ENCODE data around the gene GRM3.

GRM3 gene

DNA sequence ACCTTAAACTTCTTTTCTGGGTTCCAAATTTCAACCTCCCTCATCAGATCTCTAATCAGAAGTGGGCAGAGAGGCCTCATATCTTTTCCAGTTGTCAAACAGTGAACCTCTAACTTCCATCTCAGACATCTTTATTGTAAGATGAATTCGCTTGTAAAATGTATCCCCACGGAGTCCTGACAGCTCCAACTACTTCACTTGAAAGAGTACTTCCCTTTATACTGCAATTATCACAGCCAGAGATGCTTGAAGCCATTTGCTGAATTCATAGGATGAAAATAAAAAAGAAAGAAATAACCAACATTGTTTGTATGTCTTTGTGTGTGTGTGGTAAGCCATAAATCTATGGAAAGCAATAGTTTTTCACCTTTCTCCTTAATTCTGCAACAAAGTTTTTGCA is 175.2 kb downstream of the GRM3 start:
- H3K27me3 ChIP-seq (ENCODE audit: control insufficient read depth, insufficient read depth, low read length): peaks cover 3% of the 10 kb centered on the region
- no peaks in the 10 kb centered on the region for H3K36me3 ChIP-seq (ENCODE audit: control insufficient read depth, insufficient read depth, low read length)
- H3K9ac ChIP-seq (ENCODE audit: low read length): no peak overlapping the region
- no peaks in the 10 kb centered on the region for H3K4me1 ChIP-seq (ENCODE audit: control insufficient read depth, insufficient read depth, low read length)
- H3K9me3 ChIP-seq (ENCODE audit: control insufficient read depth, low read length): no peaks in the 10 kb centered on the region
- H3K4me3 ChIP-seq (ENCODE audit: low read length): no peak overlapping the region

GRCh38 chr7:86823769-86824168 is 180.1 kb downstream of the GRM3 start:
- no peaks in the 10 kb centered on the region for H3K36me3 ChIP-seq (ENCODE audit: control insufficient read depth, insufficient read depth, low read length)
- H3K4me3 ChIP-seq (ENCODE audit: low read length): no peak overlapping the region
- peaks cover 9% of the 10 kb centered on the region for H3K4me1 ChIP-seq (ENCODE audit: control insufficient read depth, insufficient read depth, low read length)
- peaks cover 5% of the 10 kb centered on the region for H3K27me3 ChIP-seq (ENCODE audit: control insufficient read depth, insufficient read depth, low read length)
- no peak overlapping the region for H3K9ac ChIP-seq (ENCODE audit: low read length)
- no peaks in the 10 kb centered on the region for H3K9me3 ChIP-seq (ENCODE audit: control insufficient read depth, low read length)

DNA sequence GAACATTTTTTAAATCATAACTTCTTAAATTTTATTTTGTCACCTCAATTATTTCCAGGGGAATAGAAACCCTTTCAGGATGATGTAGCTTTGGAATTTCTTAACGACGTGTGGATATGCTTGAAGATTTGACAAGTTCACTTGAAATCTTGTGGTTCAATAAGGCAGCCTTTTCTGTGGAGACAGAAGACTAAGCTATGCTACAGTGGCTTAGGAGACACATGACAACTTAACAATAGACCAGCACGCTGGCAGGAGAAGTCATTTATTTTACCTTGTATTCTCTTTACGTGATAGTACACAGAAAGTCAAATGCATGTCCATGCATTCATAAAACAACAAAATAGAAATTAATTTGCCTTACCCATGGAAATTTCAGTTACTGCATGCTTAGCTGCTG is 181.6 kb downstream of the GRM3 start:
- Histone ChIP-seq H3K4me3 (ENCODE audit: low read length) (no peak overlapping the region), H3K27me3 (ENCODE audit: control insufficient read depth, insufficient read depth, low read length) (peaks cover 5% of the 10 kb centered on the region), H3K9me3 (ENCODE audit: control insufficient read depth, low read length) (no peaks in the 10 kb centered on the region), H3K9ac (ENCODE audit: low read length) (no peak overlapping the region), H3K4me1 (ENCODE audit: control insufficient read depth, insufficient read depth, low read length) (peaks cover 9% of the 10 kb centered on the region), H3K36me3 (ENCODE audit: control insufficient read depth, insufficient read depth, low read length) (no peaks in the 10 kb centered on the region)

DNA sequence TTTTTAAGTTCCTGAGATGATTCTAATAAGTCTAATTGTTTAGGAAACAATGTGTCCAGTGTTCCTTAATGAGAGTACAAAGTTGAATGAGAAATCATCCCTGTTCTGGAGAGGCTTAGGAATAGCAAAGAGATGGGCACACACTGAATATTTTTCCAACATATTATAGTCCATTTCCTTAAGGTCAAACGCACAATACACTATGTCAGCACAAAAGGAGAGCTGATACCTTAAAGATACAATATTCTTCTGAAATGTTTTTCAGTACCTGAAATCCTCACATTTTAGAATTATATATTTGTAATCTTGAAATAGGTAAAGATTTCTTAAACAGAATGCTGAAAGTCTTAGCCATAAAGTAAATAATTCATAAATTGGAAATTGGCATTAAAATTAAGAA is 183.2 kb downstream of the GRM3 start:
- Histone ChIP-seq H3K4me3 (ENCODE audit: low read length) (no peak overlapping the region), H3K4me1 (ENCODE audit: control insufficient read depth, insufficient read depth, low read length) (peaks cover 9% of the 10 kb centered on the region), H3K27me3 (ENCODE audit: control insufficient read depth, insufficient read depth, low read length) (peaks cover 5% of the 10 kb centered on the region), H3K9ac (ENCODE audit: low read length) (no peak overlapping the region), H3K36me3 (ENCODE audit: control insufficient read depth, insufficient read depth, low read length) (no peaks in the 10 kb centered on the region), H3K9me3 (ENCODE audit: control insufficient read depth, low read length) (no peaks in the 10 kb centered on the region)

DNA sequence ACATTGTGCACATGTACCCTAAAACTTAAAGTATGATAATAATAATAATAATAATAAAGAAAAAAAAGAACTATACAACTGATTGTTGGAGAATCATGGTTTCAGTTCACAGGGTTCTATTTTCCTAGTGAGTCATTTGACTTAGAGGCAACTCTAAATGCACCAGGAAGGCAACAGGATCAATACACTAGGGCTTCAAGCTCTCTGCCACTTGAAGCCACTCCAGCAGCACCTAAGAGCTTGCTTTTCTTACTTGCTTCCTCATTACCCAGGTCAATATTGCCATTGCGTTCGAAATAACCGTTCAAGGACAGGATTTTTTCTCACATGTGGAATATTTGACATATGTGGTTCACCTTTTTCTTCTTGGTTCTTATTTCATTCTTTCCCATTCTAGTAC is 189.7 kb downstream of the GRM3 start:
- H3K9ac ChIP-seq (ENCODE audit: low read length): no peak overlapping the region
- no peaks in the 10 kb centered on the region for H3K4me1 ChIP-seq (ENCODE audit: control insufficient read depth, insufficient read depth, low read length)

DNA sequence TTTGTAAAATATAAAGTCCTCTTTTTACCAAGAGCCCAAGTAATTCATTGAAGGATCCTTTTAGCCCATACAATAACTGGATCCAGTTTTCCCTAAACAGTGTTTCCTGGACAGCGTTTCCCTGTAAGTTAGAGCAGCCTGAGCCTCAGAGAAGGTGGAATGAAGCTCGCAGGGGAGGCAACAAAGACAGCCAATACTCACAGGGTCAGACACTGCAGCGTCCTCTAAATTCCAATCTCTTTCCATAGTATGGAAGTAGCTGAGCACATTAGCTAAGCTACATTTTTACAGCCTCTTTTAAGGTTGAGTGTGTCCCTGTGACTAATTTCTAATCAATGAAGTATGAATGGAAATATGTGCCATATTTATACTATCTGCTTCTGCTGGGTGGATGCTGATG is 193.5 kb downstream of the GRM3 start:
- no peak overlapping the region for H3K4me3 ChIP-seq (ENCODE audit: low read length)
- H3K36me3 ChIP-seq (ENCODE audit: control insufficient read depth, insufficient read depth, low read length): no peaks in the 10 kb centered on the region
- H3K27me3 ChIP-seq (ENCODE audit: control insufficient read depth, insufficient read depth, low read length): no peaks in the 10 kb centered on the region
- no peaks in the 10 kb centered on the region for H3K4me1 ChIP-seq (ENCODE audit: control insufficient read depth, insufficient read depth, low read length)
- H3K9ac ChIP-seq (ENCODE audit: low read length): no peak overlapping the region
- H3K9me3 ChIP-seq (ENCODE audit: control insufficient read depth, low read length): no peaks in the 10 kb centered on the region

More for the DNA sequence above, 189.7 kb downstream of the GRM3 start:
- Histone ChIP-seq H3K9me3 (ENCODE audit: control insufficient read depth, low read length) (no peaks in the 10 kb centered on the region), H3K4me3 (ENCODE audit: low read length) (no peak overlapping the region), H3K27me3 (ENCODE audit: control insufficient read depth, insufficient read depth, low read length) (no peaks in the 10 kb centered on the region), H3K36me3 (ENCODE audit: control insufficient read depth, insufficient read depth, low read length) (no peaks in the 10 kb centered on the region)

- Histone ChIP-seq H3K9me3 (ENCODE audit: control insufficient read depth, low read length) (no peaks in the 10 kb centered on the region), H3K36me3 (ENCODE audit: control insufficient read depth, insufficient read depth, low read length) (no peaks in the 10 kb centered on the region), H3K9ac (ENCODE audit: low read length) (no peak overlapping the region), H3K27me3 (ENCODE audit: control insufficient read depth, insufficient read depth, low read length) (no peaks in the 10 kb centered on the region), H3K4me3 (ENCODE audit: low read length) (no peak overlapping the region), H3K4me1 (ENCODE audit: control insufficient read depth, insufficient read depth, low read length) (peaks cover 21% of the 10 kb centered on the region)
Measured at GRCh38 chr7:86844608-86845007, 200.9 kb downstream of the GRM3 start.

GRCh38 chr7:86846494-86847190 is 202.9 kb downstream of the GRM3 start:
- Histone ChIP-seq H3K27me3 (ENCODE audit: control insufficient read depth, insufficient read depth, low read length) (no peaks in the 10 kb centered on the region), H3K4me3 (ENCODE audit: low read length) (no peak overlapping the region), H3K4me1 (ENCODE audit: control insufficient read depth, insufficient read depth, low read length) (peaks cover 21% of the 10 kb centered on the region), H3K36me3 (ENCODE audit: control insufficient read depth, insufficient read depth, low read length) (no peaks in the 10 kb centered on the region), H3K9ac (ENCODE audit: low read length) (no peak overlapping the region), H3K9me3 (ENCODE audit: control insufficient read depth, low read length) (no peaks in the 10 kb centered on the region)

DNA sequence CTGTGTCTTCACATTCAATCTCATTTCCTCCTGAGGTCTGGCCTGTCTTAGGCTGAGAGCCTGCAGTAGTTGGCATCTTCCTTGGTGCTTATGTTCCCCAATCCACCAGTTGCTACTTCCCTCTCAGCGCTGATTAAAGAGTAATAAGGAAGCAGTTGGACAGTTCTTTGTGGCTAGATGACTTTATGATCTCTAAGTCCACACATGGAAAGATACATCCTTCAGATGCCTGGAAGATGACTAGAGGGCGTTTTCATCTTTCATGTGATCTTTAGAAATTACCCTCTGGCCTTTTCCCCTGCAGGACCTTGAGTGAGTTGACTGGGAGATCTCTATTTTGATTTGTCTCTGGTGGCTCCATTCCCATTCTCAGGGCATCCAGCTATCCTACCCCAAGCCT is 204.5 kb downstream of the GRM3 start:
- H3K9me3 ChIP-seq (ENCODE audit: control insufficient read depth, low read length): no peaks in the 10 kb centered on the region
- no peaks in the 10 kb centered on the region for H3K36me3 ChIP-seq (ENCODE audit: control insufficient read depth, insufficient read depth, low read length)
- H3K4me3 ChIP-seq (ENCODE audit: low read length): no peak overlapping the region
- H3K27me3 ChIP-seq (ENCODE audit: control insufficient read depth, insufficient read depth, low read length): no peaks in the 10 kb centered on the region
- H3K9ac ChIP-seq (ENCODE audit: low read length): no peak overlapping the region
- peaks cover 21% of the 10 kb centered on the region for H3K4me1 ChIP-seq (ENCODE audit: control insufficient read depth, insufficient read depth, low read length)

- H3K27me3 ChIP-seq (ENCODE audit: control insufficient read depth, insufficient read depth, low read length): no peaks in the 10 kb centered on the region
- peaks cover 8% of the 10 kb centered on the region for H3K4me1 ChIP-seq (ENCODE audit: control insufficient read depth, insufficient read depth, low read length)
- no peak overlapping the region for H3K4me3 ChIP-seq (ENCODE audit: low read length)
- H3K36me3 ChIP-seq (ENCODE audit: control insufficient read depth, insufficient read depth, low read length): no peaks in the 10 kb centered on the region
- no peak overlapping the region for H3K9ac ChIP-seq (ENCODE audit: low read length)
- H3K9me3 ChIP-seq (ENCODE audit: control insufficient read depth, low read length): no peaks in the 10 kb centered on the region
Measured at GRCh38 chr7:86851566-86851965, 207.9 kb downstream of the GRM3 start.

- Histone ChIP-seq H3K36me3 (ENCODE audit: control insufficient read depth, insufficient read depth, low read length) (no peaks in the 10 kb centered on the region), H3K27me3 (ENCODE audit: control insufficient read depth, insufficient read depth, low read length) (no peaks in the 10 kb centered on the region), H3K4me3 (ENCODE audit: low read length) (no peak overlapping the region), H3K9ac (ENCODE audit: low read length) (no peak overlapping the region), H3K4me1 (ENCODE audit: control insufficient read depth, insufficient read depth, low read length) (no peaks in the 10 kb centered on the region), H3K9me3 (ENCODE audit: control insufficient read depth, low read length) (no peaks in the 10 kb centered on the region)
Measured at GRCh38 chr7:86863452-86863851, 219.7 kb downstream of the GRM3 start.

GRCh38 chr7:86867163-86867762 is 223.6 kb downstream of the GRM3 start:
- no peaks in the 10 kb centered on the region for H3K4me1 ChIP-seq (ENCODE audit: control insufficient read depth, insufficient read depth, low read length)
- no peaks in the 10 kb centered on the region for H3K27me3 ChIP-seq (ENCODE audit: control insufficient read depth, insufficient read depth, low read length)
- no peak overlapping the region for H3K4me3 ChIP-seq (ENCODE audit: low read length)
- H3K9me3 ChIP-seq (ENCODE audit: control insufficient read depth, low read length): no peaks in the 10 kb centered on the region
- H3K9ac ChIP-seq (ENCODE audit: low read length): no peak overlapping the region
- no peaks in the 10 kb centered on the region for H3K36me3 ChIP-seq (ENCODE audit: control insufficient read depth, insufficient read depth, low read length)
